Pancreas (tissue), 10 donors: Measurements from ENCODE around the gene ZSCAN5C. TPM values are rescaled to one million over a fixed set of nuclear protein-coding genes. Genes with fewer than 3 reads are reported as not detected.

ENCODE experiments used
- ATAC-seq, 4 donors: fragments of 200-7000 bp; cut with Tn5 transposase; one replicate each; pipeline versions ENCODE4 v1.8.0 to v1.9.1; 2020; ENCODE audit warnings: mild to moderate bottlenecking in 4 of 4, moderate library complexity in 4 of 4
- DNase-seq, 6 donors: peaks; one replicate each; pipeline ENCODE4 v3.0.0-alpha.2; 2020
- FAIRE-seq: peaks from 2 replicates; lab custom pipeline; 2012; peaks lifted over from hg19 to GRCh38; lab: Jason Lieb, UNC
- H3K27ac ChIP-seq, 4 donors: fragments of 200-600 bp; sonication (generic); 1 replicate in 3 of 4; 2 replicates in 1 of 4; pipeline versions ENCODE4 v1.5.0 to v1.8.0; 2020
- H3K27me3 ChIP-seq, 4 donors: fragments of 200-600 bp; one replicate each; pipeline ENCODE4 v1.8.0; 2021
- H3K36me3 ChIP-seq, 3 donors: fragments of 200-600 bp; sonication (generic) in 1 of 3; one replicate each; pipeline versions ENCODE4 v1.5.0 to v1.8.0; 2020 to 2021
- H3K4me1 ChIP-seq, 3 donors: fragments of 200-600 bp; one replicate each; pipeline ENCODE4 v1.8.0; 2021
- H3K4me3 ChIP-seq, 4 donors: fragments of 200-600 bp; sonication (generic) in 2 of 4; one replicate each; pipeline versions ENCODE4 v1.5.0 to v1.8.0; 2020 to 2021
- H3K9me3 ChIP-seq, 4 donors: fragments of 200-600 bp; one replicate each; pipeline ENCODE4 v1.8.0; 2021
- WGBS, 2 donors: extraction: QIAGEN DNeasy Blood & Tissue Kit; methylation state at CpG; one replicate each; pipeline ENCODE4 v1.1.7; 2013; 5-methylcytosine and 5-hydroxymethylcytosine counted together
- intact Hi-C, 3 donors: fragments of 100-400 bp; cut with DNase I; formaldehyde crosslinking; loops; one replicate each; pipeline versions ENCODE4 v1.11.1 to v1.14.2; 2022
- polyA plus RNA-seq, 2 donors: library from polyadenylated mRNA; stranded (reverse); fragments of 200-250 nt; gene quantifications; one replicate each; pipeline ENCODE4 v1.2.3, GENCODE V29; 2013
- total RNA-seq, 6 donors: library from RNA; stranded (reverse); fragmentation: NEBNext Ultra II Directional in 4 of 6; extraction: Animal tissue kit (Norgen Biotek cat#: 25700) in 4 of 6; gene quantifications; one replicate each; pipeline versions ENCODE4 v1.2.1 to v1.2.4, GENCODE V29; 2021 to 2023
- TF ChIP-seq, protein P1 (sequence below), 4 donors: fragments of 200-600 bp; sonication (generic) in 3 of 4; IDR thresholded peaks; one replicate each; pipeline versions ENCODE4 v1.5.0 to v1.8.0; 2021; ENCODE audit warnings: antibody characterized with exemption in 4 of 4
- donor health status: healthy with polysubstance abuse.
- donor health status: DM: no; HTN: no; CAD: no; lungs with moderate emphysema.
- donor health status: DM: no; HTN: no; CAD: no.
- donor health status: control.
- donor health status: control.
- donor health status: Bipolar disorder and iron deficiency.
- donor health status: DM: yes; HTN: yes; CAD: no.
- donor health status: DM: no; HTN: no; CAD: no.
- donor health status: DM: no; HTN: no; CAD: no.
- donor health status: DM: yes; HTN: yes; CAD: no.

Gene ZSCAN5C
- total and polyA plus RNA-seq, 8 donors, result not detected

DNA sequence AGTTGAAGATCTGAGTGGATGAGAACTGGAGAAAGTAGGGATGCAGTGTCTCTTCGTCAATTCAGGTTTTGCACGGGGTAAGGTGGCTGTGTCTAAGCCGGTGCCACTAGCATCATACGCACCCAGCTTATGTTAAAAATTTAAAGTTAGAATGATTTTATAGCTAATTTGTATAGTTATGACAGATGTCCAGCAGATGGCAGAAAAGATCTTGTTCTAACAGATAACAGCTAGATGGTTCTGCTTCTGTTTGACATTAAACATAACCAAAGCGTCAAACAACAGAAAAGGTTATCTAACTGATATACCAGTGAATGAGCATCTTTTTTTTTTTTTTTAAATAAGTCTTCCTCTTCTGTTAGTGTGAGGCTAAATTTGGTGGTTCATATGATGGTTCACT lies 51.7 kb downstream of the ZSCAN5C start:
- DNase-seq, result no peak
- ATAC-seq, result peak in 3 of 4 donors; percentile 67 to 77 (median 72)
- intact Hi-C loops, result loop anchor here in 1 of 3 donors (10.0 kb wide), 1 partner anchor 179 kb away; no protein-coding TSS in a partner anchor
- peak; percentile 39 for FAIRE-seq
- Histone ChIP-seq H3K27me3 (no peaks in the 10 kb centered on the region), H3K36me3 (no peaks in the 10 kb centered on the region), H3K4me1 (no peaks in the 10 kb centered on the region), H3K9me3 (no peaks in the 10 kb centered on the region), H3K27ac (no peak overlapping the region), H3K4me3 (no peak overlapping the region)
- TF ChIP-seq, protein P1, sequence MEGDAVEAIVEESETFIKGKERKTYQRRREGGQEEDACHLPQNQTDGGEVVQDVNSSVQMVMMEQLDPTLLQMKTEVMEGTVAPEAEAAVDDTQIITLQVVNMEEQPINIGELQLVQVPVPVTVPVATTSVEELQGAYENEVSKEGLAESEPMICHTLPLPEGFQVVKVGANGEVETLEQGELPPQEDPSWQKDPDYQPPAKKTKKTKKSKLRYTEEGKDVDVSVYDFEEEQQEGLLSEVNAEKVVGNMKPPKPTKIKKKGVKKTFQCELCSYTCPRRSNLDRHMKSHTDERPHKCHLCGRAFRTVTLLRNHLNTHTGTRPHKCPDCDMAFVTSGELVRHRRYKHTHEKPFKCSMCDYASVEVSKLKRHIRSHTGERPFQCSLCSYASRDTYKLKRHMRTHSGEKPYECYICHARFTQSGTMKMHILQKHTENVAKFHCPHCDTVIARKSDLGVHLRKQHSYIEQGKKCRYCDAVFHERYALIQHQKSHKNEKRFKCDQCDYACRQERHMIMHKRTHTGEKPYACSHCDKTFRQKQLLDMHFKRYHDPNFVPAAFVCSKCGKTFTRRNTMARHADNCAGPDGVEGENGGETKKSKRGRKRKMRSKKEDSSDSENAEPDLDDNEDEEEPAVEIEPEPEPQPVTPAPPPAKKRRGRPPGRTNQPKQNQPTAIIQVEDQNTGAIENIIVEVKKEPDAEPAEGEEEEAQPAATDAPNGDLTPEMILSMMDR (IDR thresholded peaks at IDR 0.05), result no peak
- 53% methylated on average over 5 of the region's 5 CpGs for WGBS, 2 donors

DNA sequence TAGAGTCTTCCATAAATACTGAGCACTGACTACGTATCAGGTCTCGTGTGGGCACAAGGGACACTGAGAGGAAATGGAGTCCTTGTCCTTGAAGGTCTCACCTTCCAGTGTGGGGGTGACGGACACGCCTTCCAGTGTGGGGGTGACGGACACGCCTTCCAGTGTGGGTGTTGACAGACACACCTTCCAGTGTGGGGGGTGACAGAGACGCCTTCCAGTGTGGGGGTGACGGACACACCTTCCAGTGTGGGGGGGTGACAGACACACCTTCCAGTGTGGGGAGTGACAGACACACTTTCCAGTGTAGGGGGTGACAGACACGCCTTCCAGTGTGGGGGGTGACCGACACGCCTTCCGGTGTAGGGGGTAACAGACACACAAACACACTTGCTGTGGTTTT lies 56.2 kb downstream of the ZSCAN5C start:
- no peak overlapping the region for H3K27ac ChIP-seq
- no peaks in the 10 kb centered on the region for H3K4me1 ChIP-seq
- intact Hi-C loops, result loop anchor here in 1 of 3 donors (10.0 kb wide), 1 partner anchor 183 kb away; no protein-coding TSS in a partner anchor
- FAIRE-seq, result no peak
- H3K4me3 ChIP-seq, result no peak overlapping the region
- DNase-seq, result no peak
- 78 to 86% methylated on average over 12 of the region's 12 CpGs for WGBS, 2 donors
- H3K36me3 ChIP-seq, result no peaks in the 10 kb centered on the region
- TF ChIP-seq, protein P1 (IDR thresholded peaks at IDR 0.05), result no peak
- ATAC-seq, result no peak
- no peaks in the 10 kb centered on the region for H3K9me3 ChIP-seq
- no peaks in the 10 kb centered on the region for H3K27me3 ChIP-seq

Other genes with a start within 250 kb of the ZSCAN5C start
- gene NLRP5, start 215.5 kb upstream of the ZSCAN5C start, total RNA-seq, result not detected
- gene NLRP5, start 215.5 kb upstream of the ZSCAN5C start, polyA plus RNA-seq, result not detected
- gene ZNF787, start 81.0 kb upstream of the ZSCAN5C start, total RNA-seq, result 10 to 100 TPM; 22.1 to 41.9 (median 25.6) TPM
- gene ZNF787, start 81.0 kb upstream of the ZSCAN5C start, polyA plus RNA-seq, result 10 to 100 TPM; 13.6 to 31.1 TPM
- gene ZNF444, start 61.0 kb upstream of the ZSCAN5C start, total RNA-seq, result 10 to 100 TPM; 27.9 to 47.9 (median 32.5) TPM
- gene ZNF444, start 61.0 kb upstream of the ZSCAN5C start, polyA plus RNA-seq, result 10 to 100 TPM; 67.5 to 99.0 TPM
- not detected for gene GALP, start 26.3 kb upstream of the ZSCAN5C start, total RNA-seq
- gene GALP, start 26.3 kb upstream of the ZSCAN5C start, polyA plus RNA-seq, result not detected
- gene ZSCAN5B, start 4.5 kb upstream of the ZSCAN5C start, total RNA-seq, result not detected
- under 1 TPM in 1 of 2 donors, not detected in 1; 0.07 TPM for gene ZSCAN5B, start 4.5 kb upstream of the ZSCAN5C start, polyA plus RNA-seq
- not detected for gene EDDM13, start 70.5 kb downstream of the ZSCAN5C start, total RNA-seq
- under 1 TPM in 1 of 2 donors, not detected in 1; 0.49 TPM for gene EDDM13, start 70.5 kb downstream of the ZSCAN5C start, polyA plus RNA-seq
- gene ZSCAN5A, start 112.6 kb downstream of the ZSCAN5C start, total RNA-seq, result 1 to 10 TPM; 4.8 to 8.1 (median 6.2) TPM
- gene ZSCAN5A, start 112.6 kb downstream of the ZSCAN5C start, polyA plus RNA-seq, result 1 to 10 TPM; 4.4 to 5.0 TPM
- 1 to 10 TPM; 1.2 to 2.0 (median 1.8) TPM for gene ZNF582, start 191.3 kb downstream of the ZSCAN5C start, total RNA-seq
- 1 to 10 TPM; 1.6 to 2.6 TPM for gene ZNF582, start 191.3 kb downstream of the ZSCAN5C start, polyA plus RNA-seq
- 1 to 10 TPM; 1.7 to 3.4 (median 2.3) TPM for gene ZNF583, start 202.1 kb downstream of the ZSCAN5C start, total RNA-seq
- gene ZNF583, start 202.1 kb downstream of the ZSCAN5C start, polyA plus RNA-seq, result 1 to 10 TPM in 1 of 2 donors, under 1 TPM in 1; 0.84 to 1.9 TPM